MM.1S (cell line): ENCODE data around the gene SIGLEC6.

ENCODE experiments used
- CTCF ChIP-seq: fragments of 300-600 bp; sonication (generic); IDR thresholded peaks from 2 replicates; pipeline ENCODE4 v1.5.1; 2016; ENCODE audit warnings: antibody characterized with exemption, low read length, mixed read lengths
- EZH2 ChIP-seq: fragments of 300-600 bp; sonication (generic); optimal IDR thresholded peaks from 2 replicates; pipeline ENCODE3; 2017; ENCODE audit warnings: low read depth, mild to moderate bottlenecking, antibody characterized with exemption, low read length, mixed read lengths

GRCh38 chr19:51521781-51522180 lies 9.7 kb downstream of the SIGLEC6 start:
- TF ChIP-seq CTCF (no peak), EZH2 (no peak)
